ENCODE data around the gene USP34. TPM values are rescaled to one million over a fixed set of nuclear protein-coding genes. Genes with fewer than 3 reads are reported as not detected.

USP34 gene
- total and polyA plus RNA-seq, 7 donors = 40.2 to 71.5 (median 54.0) TPM

DNA sequence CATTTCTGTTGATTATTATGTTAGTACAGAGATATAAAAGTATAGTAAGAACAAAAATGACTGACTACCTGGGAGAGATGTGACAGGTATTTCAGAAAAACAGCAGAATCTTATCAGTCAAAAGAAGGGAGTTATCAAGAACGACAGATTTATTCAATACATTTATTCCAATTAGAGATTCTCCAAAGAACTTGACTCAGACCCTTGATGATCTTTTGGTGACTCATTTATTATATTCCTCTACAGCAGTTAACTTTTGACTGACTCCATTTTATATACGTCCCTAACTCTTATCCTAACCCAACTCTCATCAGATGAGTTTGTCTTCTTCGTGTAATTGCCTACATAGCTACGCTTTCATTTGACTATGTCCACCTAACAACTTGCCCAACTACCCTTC is 217.8 kb downstream of the USP34 start:
- TF ChIP-seq, protein P1, sequence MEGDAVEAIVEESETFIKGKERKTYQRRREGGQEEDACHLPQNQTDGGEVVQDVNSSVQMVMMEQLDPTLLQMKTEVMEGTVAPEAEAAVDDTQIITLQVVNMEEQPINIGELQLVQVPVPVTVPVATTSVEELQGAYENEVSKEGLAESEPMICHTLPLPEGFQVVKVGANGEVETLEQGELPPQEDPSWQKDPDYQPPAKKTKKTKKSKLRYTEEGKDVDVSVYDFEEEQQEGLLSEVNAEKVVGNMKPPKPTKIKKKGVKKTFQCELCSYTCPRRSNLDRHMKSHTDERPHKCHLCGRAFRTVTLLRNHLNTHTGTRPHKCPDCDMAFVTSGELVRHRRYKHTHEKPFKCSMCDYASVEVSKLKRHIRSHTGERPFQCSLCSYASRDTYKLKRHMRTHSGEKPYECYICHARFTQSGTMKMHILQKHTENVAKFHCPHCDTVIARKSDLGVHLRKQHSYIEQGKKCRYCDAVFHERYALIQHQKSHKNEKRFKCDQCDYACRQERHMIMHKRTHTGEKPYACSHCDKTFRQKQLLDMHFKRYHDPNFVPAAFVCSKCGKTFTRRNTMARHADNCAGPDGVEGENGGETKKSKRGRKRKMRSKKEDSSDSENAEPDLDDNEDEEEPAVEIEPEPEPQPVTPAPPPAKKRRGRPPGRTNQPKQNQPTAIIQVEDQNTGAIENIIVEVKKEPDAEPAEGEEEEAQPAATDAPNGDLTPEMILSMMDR (IDR thresholded peaks at IDR 0.05) = no peak
- Histone ChIP-seq H3K9me3 (no peaks in the 10 kb centered on the region), H3K4me1 (no peaks in the 10 kb centered on the region), H3K27ac (no peak overlapping the region), H3K36me3 (ENCODE audit: insufficient read depth in 1 of 2, low read depth in 1 of 2) (peaks cover 0 to 87% of the 10 kb centered on the region in 2 donors), H3K27me3 (ENCODE audit: insufficient read depth in 3 of 3, low read length in 2 of 3) (no peaks in the 10 kb centered on the region), H3K4me3 (no peak overlapping the region)
- WGBS, 3 donors = 91 to 93% (median 93%) methylated on average over 4 of the region's 4 CpGs
- ATAC-seq (no peak), DNase-seq (no peak)
- intact Hi-C loops (cut with DNase I) = no loop called here

DNA sequence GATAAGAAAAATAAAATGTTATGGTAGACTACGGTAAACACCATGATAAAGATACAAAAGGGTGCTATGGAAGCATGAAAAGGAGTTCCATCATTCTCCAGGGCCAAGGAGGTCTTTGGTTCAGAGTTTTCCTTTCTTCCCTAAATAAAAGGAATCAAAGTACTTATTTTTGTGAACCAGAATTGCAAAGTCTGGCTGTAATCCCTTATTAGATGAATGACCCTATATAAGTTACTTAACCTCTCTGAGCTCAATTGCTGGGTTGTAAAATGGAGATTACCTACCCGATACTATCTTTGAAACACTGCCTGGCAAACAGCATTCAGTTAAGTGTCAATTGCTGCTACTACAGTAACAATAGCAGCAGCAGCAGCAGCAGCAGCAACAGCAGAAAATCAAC is 218.9 kb downstream of the USP34 start:
- DNase-seq (no peak), ATAC-seq (no peak)
- Histone ChIP-seq H3K36me3 (ENCODE audit: insufficient read depth in 1 of 2, low read depth in 1 of 2) (peaks cover 0 to 87% of the 10 kb centered on the region in 2 donors), H3K27me3 (ENCODE audit: insufficient read depth in 3 of 3, low read length in 2 of 3) (no peaks in the 10 kb centered on the region), H3K4me1 (no peaks in the 10 kb centered on the region), H3K4me3 (no peak overlapping the region), H3K9me3 (no peaks in the 10 kb centered on the region), H3K27ac (no peak overlapping the region)
- WGBS, 3 donors = 89 to 91% (median 90%) methylated on average over 2 of the region's 2 CpGs
- TF ChIP-seq, protein P1 (IDR thresholded peaks at IDR 0.05) = no peak
- intact Hi-C loops (cut with DNase I) = no loop called here

DNA sequence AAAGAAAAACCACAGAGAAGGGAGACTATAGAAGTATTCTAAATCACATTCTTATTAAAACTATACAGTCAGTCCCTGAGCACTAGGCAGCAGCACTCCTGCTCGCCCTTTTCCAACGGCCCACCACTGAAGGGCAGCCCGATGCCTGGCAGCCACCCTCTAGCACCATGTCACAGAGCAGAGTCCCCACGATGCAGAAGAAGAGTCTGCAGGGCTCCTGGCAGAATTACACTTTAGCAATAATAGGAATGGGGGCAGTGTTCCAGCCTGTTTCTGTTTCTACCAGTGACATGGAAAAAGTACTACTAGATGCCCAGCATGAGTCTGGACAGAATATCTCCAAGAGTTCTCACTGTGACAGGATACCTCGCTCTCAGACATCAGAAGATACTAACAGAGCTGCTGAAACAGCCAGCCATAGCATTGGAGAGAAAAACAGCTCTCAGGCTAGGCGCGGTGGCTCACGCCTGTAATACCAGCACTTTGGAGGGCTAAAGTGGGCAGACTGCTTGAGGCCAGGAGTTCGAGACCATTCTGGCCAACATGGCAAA is 221.3 kb downstream of the USP34 start:
- WGBS, 3 donors = 92 to 95% (median 95%) methylated on average over 9 of the region's 9 CpGs
- Histone ChIP-seq H3K27ac (no peak overlapping the region), H3K4me1 (no peaks in the 10 kb centered on the region), H3K9me3 (no peaks in the 10 kb centered on the region), H3K36me3 (ENCODE audit: insufficient read depth in 1 of 2, low read depth in 1 of 2) (peaks cover 0 to 87% of the 10 kb centered on the region in 2 donors), H3K27me3 (ENCODE audit: insufficient read depth in 3 of 3, low read length in 2 of 3) (no peaks in the 10 kb centered on the region), H3K4me3 (no peak overlapping the region)
- TF ChIP-seq, protein P1 (IDR thresholded peaks at IDR 0.05) = no peak
- no peak for DNase-seq
- ATAC-seq = no peak
- intact Hi-C loops (cut with DNase I) = no loop called here

DNA sequence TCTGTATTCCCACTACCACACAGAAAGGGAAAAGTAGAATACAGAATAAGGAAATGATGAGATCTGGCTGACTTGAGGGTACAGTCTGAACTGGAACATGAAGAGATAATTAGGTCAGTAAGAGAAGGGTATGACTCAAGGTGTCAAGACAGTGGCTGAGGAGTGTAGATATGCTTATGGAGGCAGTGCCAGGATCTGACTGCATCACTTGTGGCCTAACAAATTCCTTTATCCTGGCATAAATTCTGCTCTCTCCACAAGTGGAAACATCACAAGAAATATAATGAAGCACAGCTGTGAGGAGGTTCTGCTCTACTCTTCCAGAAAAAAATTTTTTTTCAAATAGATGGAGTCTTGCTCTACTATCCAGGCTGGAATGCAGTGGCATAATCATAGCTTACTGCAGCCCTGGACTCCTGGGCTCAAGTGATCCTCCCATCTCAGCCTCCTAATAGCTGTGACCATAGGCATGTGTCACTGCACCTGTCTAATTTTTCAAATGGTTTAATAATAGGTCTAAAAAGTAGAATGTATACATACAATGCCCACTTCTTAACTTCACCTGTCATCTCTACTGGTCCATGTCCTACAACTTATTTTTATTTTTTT is 223.6 kb downstream of the USP34 start:
- ATAC-seq (peak; percentile 56 to 94 (median 88)), DNase-seq (no peak)
- intact Hi-C loops (cut with DNase I) = no loop called here
- TF ChIP-seq, protein P1 (IDR thresholded peaks at IDR 0.05) = no peak
- Histone ChIP-seq H3K9me3 (no peaks in the 10 kb centered on the region), H3K27ac (no peak overlapping the region), H3K27me3 (ENCODE audit: insufficient read depth in 3 of 3, low read length in 2 of 3) (no peaks in the 10 kb centered on the region), H3K36me3 (ENCODE audit: insufficient read depth in 1 of 2, low read depth in 1 of 2) (peaks cover 0 to 87% of the 10 kb centered on the region in 2 donors), H3K4me1 (no peaks in the 10 kb centered on the region), H3K4me3 (no peak overlapping the region)

DNA sequence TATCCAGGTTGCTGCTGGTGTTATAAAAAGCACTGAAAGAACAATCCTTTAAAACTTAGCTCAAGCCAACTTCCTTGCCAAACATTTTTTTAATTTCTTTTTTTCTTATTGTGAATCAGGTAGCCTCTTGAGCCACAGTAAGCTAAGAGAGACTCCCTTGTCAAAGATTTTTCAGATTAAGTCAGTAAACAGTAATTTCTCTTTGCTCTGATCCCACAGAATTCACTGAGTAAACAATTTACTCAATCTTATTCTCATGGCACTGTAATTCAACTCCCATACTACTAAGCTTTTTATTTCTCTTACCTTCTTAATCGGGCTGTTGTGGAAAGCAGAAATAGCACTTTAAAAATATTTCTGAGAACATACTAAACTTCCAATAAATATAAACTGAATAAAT is 226.2 kb downstream of the USP34 start:
- H3K36me3 ChIP-seq (ENCODE audit: insufficient read depth in 1 of 2, low read depth in 1 of 2) = peaks cover 0 to 88% of the 10 kb centered on the region in 2 donors
- 87 to 100% (median 98%) methylated on average over 1 of the region's 1 CpG for WGBS, 3 donors
- ATAC-seq = no peak

More for the DNA sequence above, 226.2 kb downstream of the USP34 start:
- Histone ChIP-seq H3K4me1 (no peaks in the 10 kb centered on the region), H3K9me3 (no peaks in the 10 kb centered on the region), H3K27me3 (ENCODE audit: insufficient read depth in 3 of 3, low read length in 2 of 3) (no peaks in the 10 kb centered on the region), H3K4me3 (no peak overlapping the region), H3K27ac (no peak overlapping the region)
- TF ChIP-seq, protein P1 (IDR thresholded peaks at IDR 0.05) = no peak
- DNase-seq = no peak
- intact Hi-C loops (cut with DNase I) = no loop called here

All from psoas muscle (tissue), 8 donors.